Measurements from ENCODE around the gene TIE1. TPM values are rescaled to one million over a fixed set of nuclear protein-coding genes. Genes with fewer than 3 reads are reported as not detected.

TIE1 gene
- total and polyA plus RNA-seq, 2 of the 13 experiments (the other 11 are each of a cell fraction or from before 2014, with no cell fraction given): 0.58 to 0.84 TPM

- TF ChIP-seq SKIL (CRISPR knock-in tag; IDR thresholded peaks at IDR 0.05; ENCODE audit: borderline replicate concordance) (peak; percentile 54; the same call in 1 of the 2 replicates), TBP (CRISPR knock-in tag; IDR thresholded peaks at IDR 0.05) (no peak), MBNL3 (CRISPR knock-in tag; conservative IDR thresholded peaks at IDR 0.05) (no peak), ZNF367 (CRISPR knock-in tag; IDR thresholded peaks at IDR 0.05; ENCODE audit: borderline replicate concordance) (0 out of 2 replicates have a peak, but pooled peaks have one; percentile 42), DZIP1 (CRISPR knock-in tag; IDR thresholded peaks at IDR 0.05) (no peak), ZFP37 (CRISPR knock-in tag; IDR thresholded peaks at IDR 0.05; ENCODE audit: borderline replicate concordance) (no peak), ZNF614 (CRISPR knock-in tag; IDR thresholded peaks at IDR 0.05; ENCODE audit: borderline replicate concordance) (no peak), SRSF9 (IDR thresholded peaks at IDR 0.05; ENCODE audit: borderline replicate concordance, insufficient read depth, low read depth, low read length, poor library complexity, severe bottlenecking) (no peak), PHF5A (CRISPR knock-in tag; IDR thresholded peaks at IDR 0.05; ENCODE audit: low read depth, unreplicated experiment) (no peak), FOXK2 (IDR thresholded peaks at IDR 0.05) (no peak), RBM22 (optimal IDR thresholded peaks at IDR 0.05; ENCODE audit: low read length) (no peak), ZFP90 (CRISPR knock-in tag; IDR thresholded peaks at IDR 0.05; ENCODE audit: borderline replicate concordance) (peak; percentile 81), TARDBP (CRISPR knock-in tag; IDR thresholded peaks at IDR 0.05) (no peak; the same call in none of the 2 replicates), AKAP8 (CRISPR knock-in tag; IDR thresholded peaks at IDR 0.05) (no peak), IKZF1 (IDR thresholded peaks at IDR 0.05) (no peak), ZNF878 (CRISPR knock-in tag; IDR thresholded peaks at IDR 0.05) (peak; percentile 99), ZNF570 (CRISPR knock-in tag; IDR thresholded peaks at IDR 0.05; ENCODE audit: borderline replicate concordance) (no peak), ZNF670 (CRISPR knock-in tag; IDR thresholded peaks at IDR 0.05; ENCODE audit: borderline replicate concordance) (no peak), GABPB1 (CRISPR knock-in tag; IDR thresholded peaks at IDR 0.05) (peak; percentile 95)
Measured at GRCh38 chr1:43358746-43359693, 58.2 kb downstream of the TIE1 start, which contains the start of gene CDC20 (continued).

All from HepG2 (cell line).